ENCODE data around the gene SUDS3.

The SUDS3 gene

GRCh38 chr12:118370601-118371000 lies 5.8 kb upstream of the SUDS3 start:
- H3K27ac ChIP-seq (ENCODE audit: poor library complexity, severe bottlenecking) = peak overlapping the region; percentile 38

GRCh38 chr12:118371321-118372282 lies 4.8 kb upstream of the SUDS3 start:
- TF ChIP-seq, protein P1, sequence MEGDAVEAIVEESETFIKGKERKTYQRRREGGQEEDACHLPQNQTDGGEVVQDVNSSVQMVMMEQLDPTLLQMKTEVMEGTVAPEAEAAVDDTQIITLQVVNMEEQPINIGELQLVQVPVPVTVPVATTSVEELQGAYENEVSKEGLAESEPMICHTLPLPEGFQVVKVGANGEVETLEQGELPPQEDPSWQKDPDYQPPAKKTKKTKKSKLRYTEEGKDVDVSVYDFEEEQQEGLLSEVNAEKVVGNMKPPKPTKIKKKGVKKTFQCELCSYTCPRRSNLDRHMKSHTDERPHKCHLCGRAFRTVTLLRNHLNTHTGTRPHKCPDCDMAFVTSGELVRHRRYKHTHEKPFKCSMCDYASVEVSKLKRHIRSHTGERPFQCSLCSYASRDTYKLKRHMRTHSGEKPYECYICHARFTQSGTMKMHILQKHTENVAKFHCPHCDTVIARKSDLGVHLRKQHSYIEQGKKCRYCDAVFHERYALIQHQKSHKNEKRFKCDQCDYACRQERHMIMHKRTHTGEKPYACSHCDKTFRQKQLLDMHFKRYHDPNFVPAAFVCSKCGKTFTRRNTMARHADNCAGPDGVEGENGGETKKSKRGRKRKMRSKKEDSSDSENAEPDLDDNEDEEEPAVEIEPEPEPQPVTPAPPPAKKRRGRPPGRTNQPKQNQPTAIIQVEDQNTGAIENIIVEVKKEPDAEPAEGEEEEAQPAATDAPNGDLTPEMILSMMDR (IDR thresholded peaks at IDR 0.05; ENCODE audit: poor library complexity, severe bottlenecking) = no peak
- no peak for DNase-seq (ENCODE audit: low spot score)
- H3K4me3 ChIP-seq (ENCODE audit: severe bottlenecking) = peak overlapping the region; percentile 80
- ATAC-seq (ENCODE audit: low read depth) = 0 out of 3 replicates have a peak, but pooled peaks have one; percentile 2
- H3K27ac ChIP-seq (ENCODE audit: poor library complexity, severe bottlenecking) = peak overlapping the region; percentile 38
- H3K27me3 ChIP-seq (ENCODE audit: insufficient read depth, poor library complexity, severe bottlenecking) = no peaks in the 10 kb centered on the region
- H3K36me3 ChIP-seq (ENCODE audit: low read depth) = no peaks in the 10 kb centered on the region
- H3K9me3 ChIP-seq (ENCODE audit: severe bottlenecking) = no peaks in the 10 kb centered on the region
- H3K4me1 ChIP-seq (ENCODE audit: insufficient read depth, poor library complexity, severe bottlenecking) = peaks cover 16% of the 10 kb centered on the region

More at GRCh38 chr12:118370601-118371000, 5.8 kb upstream of the SUDS3 start:
- Histone ChIP-seq H3K9me3 (ENCODE audit: severe bottlenecking) (no peaks in the 10 kb centered on the region), H3K27me3 (ENCODE audit: insufficient read depth, poor library complexity, severe bottlenecking) (no peaks in the 10 kb centered on the region), H3K36me3 (ENCODE audit: low read depth) (no peaks in the 10 kb centered on the region), H3K4me1 (ENCODE audit: insufficient read depth, poor library complexity, severe bottlenecking) (peaks cover 16% of the 10 kb centered on the region), H3K4me3 (ENCODE audit: severe bottlenecking) (peak overlapping the region; percentile 80)
- DNase-seq (ENCODE audit: low spot score) (no peak), ATAC-seq (ENCODE audit: low read depth) (no peak)
- TF ChIP-seq, protein P1 (IDR thresholded peaks at IDR 0.05; ENCODE audit: poor library complexity, severe bottlenecking) = no peak

DNA sequence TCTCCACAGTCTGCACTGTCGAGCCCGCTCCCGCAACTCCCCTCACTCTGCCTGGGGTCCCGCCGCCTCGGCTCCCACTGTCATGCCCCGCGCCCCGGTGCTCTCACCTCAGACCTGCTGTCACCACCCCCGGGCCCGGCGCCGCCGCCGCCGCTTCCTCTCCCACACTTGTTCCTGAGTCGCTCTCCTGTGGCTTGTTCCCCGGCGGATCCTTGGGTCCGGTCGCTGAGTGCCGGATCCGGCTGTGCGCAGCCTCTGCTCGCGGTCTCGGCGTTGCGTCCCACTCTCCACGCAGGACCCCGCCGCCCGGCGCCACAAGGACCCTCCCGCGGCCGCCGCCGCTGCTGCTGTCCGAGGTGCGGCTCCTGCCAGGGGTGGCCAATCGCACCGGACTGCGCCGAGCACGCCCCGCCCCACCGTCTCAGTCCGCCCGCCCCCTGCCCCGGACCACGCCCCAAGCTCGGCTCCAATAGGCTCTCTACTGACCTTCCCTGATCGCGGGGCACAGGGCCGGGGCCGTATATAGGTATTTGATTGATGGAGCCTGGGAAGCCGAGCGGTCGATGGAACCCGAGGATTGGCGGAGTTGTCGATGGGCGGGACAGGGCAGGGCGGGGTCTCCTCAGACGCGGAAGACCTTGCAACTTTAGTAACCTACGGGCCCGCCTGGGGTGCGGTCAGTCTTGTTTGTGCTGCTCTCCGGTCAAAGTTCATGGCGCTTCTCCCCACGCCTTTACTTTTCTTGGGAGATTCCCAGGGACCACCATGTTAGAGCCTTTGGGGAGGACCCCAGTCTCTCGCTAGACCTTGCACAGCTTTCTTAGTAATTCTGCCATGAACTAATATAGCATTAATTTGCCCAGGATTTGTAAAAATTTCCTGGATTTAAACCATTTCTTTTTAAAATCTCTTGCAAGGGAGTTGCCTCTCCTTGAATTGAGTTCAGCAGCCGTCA lies 3.5 kb upstream of the SUDS3 start, which contains the start of gene TAOK3:
Gene TAOK3, minus strand, starts transcription at position 367 of the 955 bp plus-strand sequence. CDS start 117,340 bp downstream, outside the sequence.
- peak; percentile 84 for ATAC-seq (ENCODE audit: low read depth)
- TF ChIP-seq, protein P1 (IDR thresholded peaks at IDR 0.05; ENCODE audit: poor library complexity, severe bottlenecking) = no peak
- H3K4me3 ChIP-seq (ENCODE audit: severe bottlenecking) = peak within 1 kb of the TSS; percentile 80
- H3K27me3 ChIP-seq (ENCODE audit: insufficient read depth, poor library complexity, severe bottlenecking) = no peaks in the 10 kb centered on the region
- no peaks in the 10 kb centered on the region for H3K36me3 ChIP-seq (ENCODE audit: low read depth)
- peak within 1 kb of the TSS; percentile 38 for H3K27ac ChIP-seq (ENCODE audit: poor library complexity, severe bottlenecking)
- H3K9me3 ChIP-seq (ENCODE audit: severe bottlenecking) = no peaks in the 10 kb centered on the region
- DNase-seq (ENCODE audit: low spot score) = peak; percentile 98
- peaks cover 16% of the 10 kb centered on the region for H3K4me1 ChIP-seq (ENCODE audit: insufficient read depth, poor library complexity, severe bottlenecking)

DNA sequence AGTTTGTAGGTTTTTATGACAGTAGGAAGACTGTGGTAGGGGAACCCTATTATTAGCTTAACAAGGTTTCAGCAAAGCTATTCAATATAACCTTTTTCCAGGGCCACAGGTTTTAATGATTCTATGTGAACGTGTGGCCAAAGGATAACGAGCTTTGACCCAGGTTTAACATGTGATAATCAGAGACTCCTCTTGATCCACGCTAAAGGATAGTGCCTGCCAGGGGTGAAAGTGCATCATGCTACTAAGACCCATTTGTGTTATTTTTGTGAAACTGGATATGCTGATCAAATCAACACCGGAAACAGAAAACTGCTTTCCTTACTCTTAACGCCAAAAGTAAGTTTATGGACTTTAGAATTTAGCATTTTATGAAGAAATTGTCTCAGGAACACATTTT lies 2.7 kb upstream of the SUDS3 start:
- no peaks in the 10 kb centered on the region for H3K27me3 ChIP-seq (ENCODE audit: insufficient read depth, poor library complexity, severe bottlenecking)
- 0 out of 2 replicates have a peak, but pooled peaks cover under 1% of the 10 kb centered on the region for H3K36me3 ChIP-seq (ENCODE audit: low read depth)
- peak overlapping the region; percentile 23 for H3K27ac ChIP-seq (ENCODE audit: poor library complexity, severe bottlenecking)
- TF ChIP-seq, protein P1 (IDR thresholded peaks at IDR 0.05; ENCODE audit: poor library complexity, severe bottlenecking) = no peak
- DNase-seq (ENCODE audit: low spot score) = no peak
- H3K4me1 ChIP-seq (ENCODE audit: insufficient read depth, poor library complexity, severe bottlenecking) = peaks cover 16% of the 10 kb centered on the region
- H3K4me3 ChIP-seq (ENCODE audit: severe bottlenecking) = peak overlapping the region; percentile 80
- H3K9me3 ChIP-seq (ENCODE audit: severe bottlenecking) = no peaks in the 10 kb centered on the region
- ATAC-seq (ENCODE audit: low read depth) = no peak
